Prostate gland (tissue), 2 donors: ENCODE measurements around the gene SPON1. TPM values are rescaled to one million over a fixed set of nuclear protein-coding genes. Genes with fewer than 3 reads are reported as not detected.

Experiments
- DNase-seq: peaks from one replicate; pipeline ENCODE4 v3.0.0-alpha.2; 2019; ENCODE audit warnings: low spot score
- H3K27ac ChIP-seq, 2 donors: fragments of 200-600 bp; sonication (generic); 2 replicates each; pipeline ENCODE4 v1.5.1; 2017 to 2019
- H3K27me3 ChIP-seq: fragments of 200-600 bp; sonication (generic); replicated peaks from 2 replicates; pipeline ENCODE4 v1.5.1; 2019; ENCODE audit not compliant: insufficient read depth
- H3K36me3 ChIP-seq, 2 donors: fragments of 200-600 bp; sonication (generic); 1 replicate in 1 of 2; 2 replicates in 1 of 2; pipeline versions ENCODE4 v1.5.1 to v1.8.1; 2017 to 2019
- H3K4me1 ChIP-seq: fragments of 200-600 bp; sonication (generic); replicated peaks from 2 replicates; pipeline ENCODE4 v1.5.1; 2019
- H3K4me3 ChIP-seq, 2 donors: fragments of 200-600 bp; sonication (generic); 2 replicates each; pipeline ENCODE4 v1.5.1; 2017 to 2019
- H3K9me3 ChIP-seq: fragments of 200-600 bp; sonication (generic); 2 replicates; pipeline ENCODE4 v1.5.1; 2017
- CTCF ChIP-seq, 4 experiments: fragments of 200-600 bp in 2 of 4; fragments of 450-650 bp in 2 of 4; sonication (generic) in 2 of 4; IDR thresholded peaks; 1 replicate in 3 of 4; 2 replicates in 1 of 4; pipeline ENCODE4 v1.5.1; 2016 to 2019; ENCODE audit warnings: antibody characterized with exemption in 4 of 4, mild to moderate bottlenecking in 2 of 4, moderate library complexity in 2 of 4
- POLR2A ChIP-seq: fragments of 450-650 bp; IDR thresholded peaks from one replicate; pipeline ENCODE4 v1.6.1; 2016; ENCODE audit warnings: antibody characterized with exemption, mild to moderate bottlenecking
- POLR2AphosphoS5 ChIP-seq: sonication (generic); formaldehyde crosslinking; IDR thresholded peaks from one replicate; pipeline ENCODE4 v1.6.1; 2017; ENCODE audit warnings: antibody characterized with exemption
- WGBS: methylation state at CpG from one replicate; pipeline ENCODE4 v1.1.5; 2018; 5-methylcytosine and 5-hydroxymethylcytosine counted together
- intact Hi-C: fragments of 100-400 bp; cut with DNase I; formaldehyde crosslinking; loops from one replicate; pipeline ENCODE4 v1.14.2; 2022
- total RNA-seq, 2 donors: library from RNA; depleted of rRNA; stranded (reverse); fragments of >200 nt; gene quantifications; one replicate each; pipeline ENCODE4 v1.1.0, GENCODE V29; 2016

Gene SPON1
- total RNA-seq, 2 donors from 2014 or later: 13.7 to 28.2 TPM

- 93% methylated on average over 6 of the region's 6 CpGs for WGBS
- no peak for DNase-seq
- Histone ChIP-seq H3K4me3 (no peak overlapping the region), H3K27me3 (no peaks in the 10 kb centered on the region), H3K9me3 (no peaks in the 10 kb centered on the region), H3K4me1 (no peaks in the 10 kb centered on the region), H3K36me3 (no peaks in the 10 kb centered on the region), H3K27ac (no peak overlapping the region)
- TF ChIP-seq POLR2AphosphoS5 (no peak), CTCF (IDR thresholded peaks at IDR 0.05) (no peak), POLR2A (no peak)
- intact Hi-C loops: no loop called here
Measured at GRCh38 chr11:14007566-14007965, 45.0 kb downstream of the SPON1 start.

DNA sequence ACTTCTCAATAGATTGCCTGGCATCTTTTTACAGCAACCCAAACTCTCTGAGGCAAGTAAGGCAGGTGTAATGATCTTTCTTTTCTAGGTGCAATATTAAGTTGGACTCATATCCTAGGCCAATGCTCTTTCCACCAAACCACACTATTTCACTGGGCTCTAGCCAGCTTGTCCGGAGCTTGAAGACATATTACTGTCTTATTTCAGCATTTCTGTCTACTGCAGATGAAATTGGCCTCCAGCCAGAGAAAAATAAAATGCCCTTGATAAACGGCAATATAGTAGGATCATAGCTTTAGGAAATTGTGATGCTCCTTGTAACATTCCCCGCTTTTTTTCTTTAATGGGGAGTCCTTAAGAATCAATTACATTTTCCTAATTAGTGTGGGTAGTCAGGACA, 48.1 kb downstream of the SPON1 start:
- Histone ChIP-seq H3K4me3 (no peak overlapping the region), H3K4me1 (no peaks in the 10 kb centered on the region), H3K36me3 (no peaks in the 10 kb centered on the region), H3K27ac (no peak overlapping the region), H3K27me3 (no peaks in the 10 kb centered on the region), H3K9me3 (no peaks in the 10 kb centered on the region)
- no peak for DNase-seq
- 80% methylated on average over 3 of the region's 3 CpGs for WGBS
- no peak for TF ChIP-seq CTCF (IDR thresholded peaks at IDR 0.05)
- intact Hi-C loops: no loop called here

DNA sequence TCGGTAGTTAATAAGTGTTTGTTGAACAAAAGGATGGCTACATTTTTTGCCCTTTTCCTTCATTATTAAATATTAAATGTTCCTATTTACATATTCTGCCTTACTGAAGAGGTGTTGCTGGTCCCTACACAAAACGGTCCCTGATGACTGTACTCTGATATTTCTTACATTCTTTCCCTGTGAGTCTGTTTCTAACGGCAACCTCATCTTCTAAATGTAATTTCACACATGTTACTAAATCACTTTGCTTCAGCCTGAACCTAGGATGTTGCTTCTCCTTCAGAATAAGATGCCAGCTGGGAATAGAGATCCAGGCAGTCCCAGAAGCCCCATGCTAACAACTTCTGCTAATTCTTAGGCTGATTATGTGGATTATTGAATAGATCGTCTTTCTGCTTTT, 50.3 kb downstream of the SPON1 start:
- WGBS: 84% methylated on average over 4 of the region's 4 CpGs
- intact Hi-C loops: no loop called here
- TF ChIP-seq CTCF (IDR thresholded peaks at IDR 0.05): no peak
- no peak for TF ChIP-seq POLR2AphosphoS5
- TF ChIP-seq POLR2A: no peak

DNA sequence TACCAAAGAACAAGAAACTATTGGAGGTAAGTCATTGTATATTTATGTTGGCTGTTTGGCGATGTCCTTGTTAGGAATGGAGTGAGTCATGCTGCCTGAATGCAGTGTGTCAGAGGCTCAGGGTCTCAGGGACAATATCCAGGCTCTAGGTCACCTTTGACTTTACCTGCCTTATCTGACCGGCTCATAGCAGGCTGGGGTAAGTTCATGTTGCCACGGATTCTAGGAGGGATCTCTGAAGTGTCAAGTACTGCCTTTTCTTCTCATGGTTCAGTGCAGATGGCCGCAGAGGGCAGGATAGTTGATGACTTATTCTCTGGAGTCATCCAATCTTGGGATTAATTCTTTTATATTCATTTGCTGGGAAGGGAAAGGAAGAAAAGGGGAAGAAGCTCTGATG, 53.2 kb downstream of the SPON1 start:
- H3K4me1 ChIP-seq: no peaks in the 10 kb centered on the region
- peak; percentile 16 for TF ChIP-seq POLR2AphosphoS5
- TF ChIP-seq POLR2A: no peak
- no peaks in the 10 kb centered on the region for H3K27me3 ChIP-seq
- H3K36me3 ChIP-seq: no peaks in the 10 kb centered on the region
- no peaks in the 10 kb centered on the region for H3K9me3 ChIP-seq
- no peak overlapping the region for H3K4me3 ChIP-seq
- no peak overlapping the region for H3K27ac ChIP-seq
- DNase-seq: no peak
- 61% methylated on average over 4 of the region's 4 CpGs for WGBS
- intact Hi-C loops: no loop called here

More for the DNA sequence above, 50.3 kb downstream of the SPON1 start:
- Histone ChIP-seq H3K9me3 (no peaks in the 10 kb centered on the region), H3K27me3 (no peaks in the 10 kb centered on the region), H3K36me3 (no peaks in the 10 kb centered on the region), H3K4me3 (no peak overlapping the region), H3K27ac (no peak overlapping the region), H3K4me1 (no peaks in the 10 kb centered on the region)
- no peak for DNase-seq

DNA sequence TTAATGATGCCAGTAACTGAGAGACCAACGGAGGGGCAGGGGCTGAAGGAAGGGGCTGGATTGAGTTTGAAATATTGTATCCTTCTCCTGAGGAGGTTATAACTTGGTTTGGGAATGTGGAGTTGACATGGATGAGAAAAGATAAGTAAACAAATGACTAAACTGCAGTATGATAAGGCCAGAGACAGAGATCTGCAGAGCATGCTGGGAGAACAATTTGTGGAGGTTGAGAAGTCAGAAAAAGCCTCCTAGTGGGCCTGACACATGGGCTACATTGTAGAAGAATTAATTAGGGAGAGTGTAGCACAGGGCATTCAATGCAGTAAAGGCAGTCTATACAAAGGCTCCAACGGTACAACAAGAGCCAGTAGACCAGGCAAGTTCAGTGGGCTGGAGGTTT, 55.9 kb downstream of the SPON1 start:
- Histone ChIP-seq H3K27me3 (no peaks in the 10 kb centered on the region), H3K36me3 (no peaks in the 10 kb centered on the region), H3K4me3 (no peak overlapping the region), H3K9me3 (no peaks in the 10 kb centered on the region), H3K27ac (no peak overlapping the region), H3K4me1 (no peaks in the 10 kb centered on the region)
- no peak for DNase-seq
- 76% methylated on average over 2 of the region's 2 CpGs for WGBS
- no peak for TF ChIP-seq POLR2AphosphoS5
- no peak for TF ChIP-seq CTCF (IDR thresholded peaks at IDR 0.05)
- TF ChIP-seq POLR2A: no peak
- intact Hi-C loops: no loop called here
